WTC11 (cell line): Measurements from ENCODE around the gene SLC9A4. TPM values are rescaled to one million over a fixed set of nuclear protein-coding genes. Genes with fewer than 3 reads are reported as not detected.

Experiments used
- ATAC-seq: fragments of 200-7000 bp; cut with Tn5 transposase; 2 replicates; pipeline ENCODE4 v1.10.0; 2021; ENCODE audit warnings: mild to moderate bottlenecking, moderate library complexity
- CTCF ChIA-PET: fragments of 300-600 bp; sonication (Branson Sonifier 250); formaldehyde crosslinking; loops from one replicate; lab custom pipeline; 2021; ENCODE audit warnings: antibody characterized with exemption; lab: Charles Lee
- POLR2A ChIA-PET: fragments of 350-600 bp; sonication (Branson Sonifier 250); formaldehyde crosslinking; loops from one replicate; lab custom pipeline; 2021; ENCODE audit warnings: antibody characterized with exemption; lab: Charles Lee
- DNase-seq: peaks from one replicate; pipeline ENCODE4 v3.0.0; 2021; ENCODE audit warnings: low spot score
- H3K27ac Mint-ChIP-seq: 2 replicates; pipeline ENCODE4 v1.8.0; 2021; ENCODE audit warnings: mixed read lengths
- H3K27me3 Mint-ChIP-seq: 2 replicates; pipeline ENCODE4 v1.8.0; 2021; ENCODE audit warnings: low read depth, mild to moderate bottlenecking, moderate library complexity, mixed read lengths
- H3K36me3 Mint-ChIP-seq: 2 replicates; pipeline ENCODE4 v1.8.0; 2021; ENCODE audit warnings: mixed read lengths
- H3K4me1 Mint-ChIP-seq: 2 replicates; pipeline ENCODE4 v1.8.0; 2022; ENCODE audit warnings: mixed read lengths
- H3K4me3 Mint-ChIP-seq: 2 replicates; pipeline ENCODE4 v1.8.0; 2021; ENCODE audit warnings: mild to moderate bottlenecking, moderate library complexity, mixed read lengths
- H3K9me3 Mint-ChIP-seq: 2 replicates; pipeline ENCODE4 v1.8.0; 2021; ENCODE audit warnings: mixed read lengths
- E2F4 ChIP-seq: sonication (generic); formaldehyde crosslinking; IDR thresholded peaks from 2 replicates; pipeline ENCODE4 v1.8.1; 2022; ENCODE audit warnings: low read depth, mild to moderate bottlenecking, moderate library complexity, missing genetic modification reagents, borderline replicate concordance
- E2F5 ChIP-seq: sonication (generic); formaldehyde crosslinking; IDR thresholded peaks from 2 replicates; pipeline ENCODE4 v1.8.1; 2022; ENCODE audit warnings: mild to moderate bottlenecking, moderate library complexity, missing genetic modification reagents
- FOXK1 ChIP-seq: sonication (generic); formaldehyde crosslinking; IDR thresholded peaks from 2 replicates; pipeline ENCODE4 v1.8.0; 2022; ENCODE audit warnings: mild to moderate bottlenecking, moderate library complexity, missing genetic modification reagents
- FOXP1 ChIP-seq: sonication (generic); formaldehyde crosslinking; IDR thresholded peaks from 2 replicates; pipeline ENCODE4 v1.8.0; 2022; ENCODE audit warnings: missing genetic modification reagents, mild to moderate bottlenecking, moderate library complexity, borderline replicate concordance
- GTF2I ChIP-seq: fragments of 250-450 bp; sonication (Bioruptor Pico); conservative IDR thresholded peaks from 2 replicates; pipeline ENCODE4 v1.4.0; 2021; ENCODE audit warnings: mild to moderate bottlenecking
- HMGA2 ChIP-seq: fragments of 250-450 bp; sonication (Bioruptor Pico); IDR thresholded peaks from 2 replicates; pipeline ENCODE4 v1.4.0; 2021; ENCODE audit warnings: mild to moderate bottlenecking, moderate library complexity
- KAT7 ChIP-seq: sonication (generic); formaldehyde crosslinking; IDR thresholded peaks from 2 replicates; pipeline ENCODE4 v1.8.1; 2023; ENCODE audit warnings: missing genetic modification reagents, mild to moderate bottlenecking, borderline replicate concordance
- MXD4 ChIP-seq: fragments of 250-450 bp; sonication (Bioruptor Pico); IDR thresholded peaks from 2 replicates; pipeline ENCODE4 v1.8.0; 2021; ENCODE audit warnings: mild to moderate bottlenecking, moderate library complexity, borderline replicate concordance
- NFE2L1 ChIP-seq: sonication (generic); formaldehyde crosslinking; IDR thresholded peaks from 2 replicates; pipeline ENCODE4 v1.8.1; 2023; ENCODE audit warnings: missing genetic modification reagents
- NFYB ChIP-seq: sonication (generic); formaldehyde crosslinking; conservative IDR thresholded peaks from 2 replicates; pipeline ENCODE4 v1.8.0; 2022; ENCODE audit warnings: low read depth, missing genetic modification reagents
- RORB ChIP-seq: fragments of 250-450 bp; sonication (Bioruptor Pico); IDR thresholded peaks from 2 replicates; pipeline ENCODE4 v1.9.0; 2021; ENCODE audit warnings: mild to moderate bottlenecking
- SMAD3 ChIP-seq: sonication (generic); formaldehyde crosslinking; IDR thresholded peaks from 2 replicates; pipeline ENCODE4 v1.8.0; 2022; ENCODE audit warnings: missing genetic modification reagents, mild to moderate bottlenecking, borderline replicate concordance
- ZNF317 ChIP-seq: sonication (generic); formaldehyde crosslinking; IDR thresholded peaks from 2 replicates; pipeline ENCODE4 v1.8.1; 2023; ENCODE audit warnings: low read depth, mild to moderate bottlenecking, moderate library complexity, missing genetic modification reagents, borderline replicate concordance
- total RNA-seq: library from RNA; stranded (reverse); gene quantifications from 3 replicates; pipeline ENCODE4 v1.2.3, GENCODE V29; 2021
- TF ChIP-seq, protein P1 (sequence below): sonication (generic); formaldehyde crosslinking; IDR thresholded peaks from 2 replicates; pipeline ENCODE4 v1.8.1; 2023; ENCODE audit warnings: mild to moderate bottlenecking, moderate library complexity, missing genetic modification reagents
- TF ChIP-seq, protein P2 (sequence below): fragments of 250-450 bp; sonication (Bioruptor Pico); IDR thresholded peaks from 2 replicates; pipeline ENCODE4 v1.9.0; 2021; ENCODE audit warnings: mild to moderate bottlenecking
- TF ChIP-seq, protein P3 (sequence below): fragments of 250-450 bp; sonication (Bioruptor Pico); conservative IDR thresholded peaks from 2 replicates; pipeline ENCODE4 v1.9.0; 2021; ENCODE audit warnings: mild to moderate bottlenecking

Gene SLC9A4
- total RNA-seq, 1 experiment from 2014 or later: 0.11 TPM

- no peak for TF ChIP-seq SMAD3 (CRISPR knock-in tag)
- TF ChIP-seq, protein P1, sequence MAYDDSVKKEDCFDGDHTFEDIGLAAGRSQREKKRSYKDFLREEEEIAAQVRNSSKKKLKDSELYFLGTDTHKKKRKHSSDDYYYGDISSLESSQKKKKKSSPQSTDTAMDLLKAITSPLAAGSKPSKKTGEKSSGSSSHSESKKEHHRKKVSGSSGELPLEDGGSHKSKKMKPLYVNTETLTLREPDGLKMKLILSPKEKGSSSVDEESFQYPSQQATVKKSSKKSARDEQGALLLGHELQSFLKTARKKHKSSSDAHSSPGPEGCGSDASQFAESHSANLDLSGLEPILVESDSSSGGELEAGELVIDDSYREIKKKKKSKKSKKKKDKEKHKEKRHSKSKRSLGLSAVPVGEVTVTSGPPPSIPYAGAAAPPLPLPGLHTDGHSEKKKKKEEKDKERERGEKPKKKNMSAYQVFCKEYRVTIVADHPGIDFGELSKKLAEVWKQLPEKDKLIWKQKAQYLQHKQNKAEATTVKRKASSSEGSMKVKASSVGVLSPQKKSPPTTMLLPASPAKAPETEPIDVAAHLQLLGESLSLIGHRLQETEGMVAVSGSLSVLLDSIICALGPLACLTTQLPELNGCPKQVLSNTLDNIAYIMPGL: no peak
Observed at GRCh38 chr2:102461188-102461587, 11.8 kb upstream of the SLC9A4 start (continued).

GRCh38 chr2:102463160-102463559 is 9.9 kb upstream of the SLC9A4 start:
- Mint-ChIP-seq H3K4me3 (no peak overlapping the region), H3K27ac (no peak overlapping the region), H3K36me3 (no peaks in the 10 kb centered on the region), H3K9me3 (peaks cover 15% of the 10 kb centered on the region), H3K4me1 (no peaks in the 10 kb centered on the region), H3K27me3 (no peaks in the 10 kb centered on the region)
- no peak for ATAC-seq
- ChIA-PET POLR2A (no interaction called here), CTCF (interaction anchor here (1.7 kb wide), 1 partner anchor 10 kb away, joined by 6 read pairs; the partner anchor contains the start of gene SLC9A4)
- DNase-seq: no peak
- TF ChIP-seq GTF2I (CRISPR knock-in tag): no peak
- TF ChIP-seq FOXP1 (CRISPR knock-in tag): no peak
- no peak for TF ChIP-seq NFE2L1
- TF ChIP-seq KAT7 (CRISPR knock-in tag): no peak

DNA sequence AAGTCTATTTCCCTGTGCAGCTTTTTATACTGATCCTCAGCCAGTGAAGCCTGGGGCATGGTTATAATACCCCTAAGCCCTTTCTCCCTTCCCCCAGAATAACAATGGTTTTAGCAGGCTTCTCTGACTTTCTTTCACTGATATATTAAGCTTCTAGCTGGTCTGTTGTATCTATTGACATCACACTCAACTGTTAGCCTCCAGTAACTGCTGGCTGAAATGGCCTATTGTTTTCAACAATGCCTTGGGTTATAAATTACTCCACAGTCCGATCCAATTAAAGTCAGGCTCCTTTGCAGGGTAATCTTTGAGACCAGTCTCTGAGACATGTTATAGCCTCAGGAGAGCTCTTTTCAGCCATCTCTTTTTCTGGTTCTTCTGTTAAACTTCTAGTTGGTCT is 2.9 kb upstream of the SLC9A4 start:
- ChIA-PET POLR2A (no interaction called here), CTCF (interaction anchor here (0.9 kb wide), 1 partner anchor 229 kb away, joined by 3 read pairs; no protein-coding TSS in a partner anchor)
- TF ChIP-seq E2F5 (CRISPR knock-in tag) (no peak), ZNF317 (CRISPR knock-in tag) (no peak), RORB (CRISPR knock-in tag) (no peak), FOXK1 (CRISPR knock-in tag) (no peak), MXD4 (CRISPR knock-in tag) (no peak), E2F4 (CRISPR knock-in tag) (no peak), NFYB (CRISPR knock-in tag) (no peak), HMGA2 (CRISPR knock-in tag) (no peak)
- TF ChIP-seq, protein P2, sequence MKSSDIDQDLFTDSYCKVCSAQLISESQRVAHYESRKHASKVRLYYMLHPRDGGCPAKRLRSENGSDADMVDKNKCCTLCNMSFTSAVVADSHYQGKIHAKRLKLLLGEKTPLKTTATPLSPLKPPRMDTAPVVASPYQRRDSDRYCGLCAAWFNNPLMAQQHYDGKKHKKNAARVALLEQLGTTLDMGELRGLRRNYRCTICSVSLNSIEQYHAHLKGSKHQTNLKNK: no peak
- TF ChIP-seq, protein P1: no peak
- TF ChIP-seq, protein P3, sequence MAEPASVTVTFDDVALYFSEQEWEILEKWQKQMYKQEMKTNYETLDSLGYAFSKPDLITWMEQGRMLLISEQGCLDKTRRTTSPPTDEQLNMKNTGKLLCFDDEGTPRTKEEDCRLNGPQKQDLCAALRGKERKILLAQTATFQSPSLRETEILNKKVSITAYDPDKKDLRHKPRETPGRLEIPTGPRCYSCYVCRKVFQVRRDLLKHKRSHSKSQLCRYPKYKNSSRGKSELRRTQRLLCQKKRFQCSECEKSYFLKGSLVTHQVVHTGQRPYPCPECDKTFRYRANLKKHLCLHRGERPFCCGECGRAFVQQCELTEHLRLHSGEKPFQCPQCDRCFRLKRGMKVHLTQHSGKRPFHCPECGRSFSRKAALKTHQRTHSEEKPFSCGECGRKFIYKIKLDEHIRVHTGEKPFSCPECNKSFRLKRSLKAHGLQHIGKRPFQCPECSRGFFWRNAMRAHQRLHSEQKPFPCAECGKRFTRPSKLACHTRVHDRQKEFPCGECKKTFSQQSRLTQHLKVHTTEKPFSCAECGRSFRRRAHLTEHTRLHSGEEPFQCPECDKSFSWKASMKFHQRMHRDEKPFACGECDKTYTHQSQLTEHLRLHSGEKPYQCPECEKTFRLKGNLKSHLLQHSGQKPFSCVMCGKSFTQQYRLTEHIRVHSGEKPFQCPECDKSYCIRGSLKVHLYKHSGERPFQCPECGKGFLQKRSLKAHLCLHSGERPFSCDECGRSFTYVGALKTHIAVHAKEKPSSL (CRISPR knock-in tag): no peak
- H3K4me1 Mint-ChIP-seq: peaks cover 6% of the 10 kb centered on the region
- no peaks in the 10 kb centered on the region for H3K27me3 Mint-ChIP-seq
- no peak overlapping the region for H3K27ac Mint-ChIP-seq
- peaks cover 4% of the 10 kb centered on the region; the same call in 1 of the 2 replicates for H3K36me3 Mint-ChIP-seq
- ATAC-seq (no peak), DNase-seq (no peak)
- no peak overlapping the region for H3K4me3 Mint-ChIP-seq
- H3K9me3 Mint-ChIP-seq: peaks cover 19% of the 10 kb centered on the region
